HG03354 (cell line): Measurements from ENCODE around the gene ANKRD40.

ENCODE experiments used
- ATAC-seq: cut with Tn5 transposase; IDR thresholded peaks from one replicate; pipeline ENCODE4 v1.9.1; 2021; ENCODE audit warnings: mild to moderate bottlenecking; ENCODE audit not compliant: unreplicated experiment, poor library complexity, severe bottlenecking

The ANKRD40 gene

GRCh38 chr17:50675190-50675589 is 32.5 kb downstream of the ANKRD40 start:
- no peak for ATAC-seq

- ATAC-seq = no peak
Observed at GRCh38 chr17:50672831-50673551, 34.7 kb downstream of the ANKRD40 start.

- ATAC-seq = no peak
Observed at GRCh38 chr17:50672071-50672470, 35.6 kb downstream of the ANKRD40 start.

GRCh38 chr17:50668838-50669581 is 38.7 kb downstream of the ANKRD40 start:
- no peak for ATAC-seq

- ATAC-seq = no peak
Observed at GRCh38 chr17:50668025-50668837, 39.5 kb downstream of the ANKRD40 start.

- no peak for ATAC-seq
Observed at GRCh38 chr17:50667259-50668024, 40.3 kb downstream of the ANKRD40 start.

- no peak for ATAC-seq
Observed at GRCh38 chr17:50666316-50666715, 41.4 kb downstream of the ANKRD40 start.

- ATAC-seq = no peak
Observed at GRCh38 chr17:50665838-50666237, 41.9 kb downstream of the ANKRD40 start.

GRCh38 chr17:50664788-50665458 is 42.8 kb downstream of the ANKRD40 start:
- ATAC-seq = no peak

GRCh38 chr17:50663812-50664374 is 43.8 kb downstream of the ANKRD40 start:
- ATAC-seq = no peak

- no peak for ATAC-seq
Observed at GRCh38 chr17:50662632-50663225, 45.0 kb downstream of the ANKRD40 start.

- ATAC-seq = no peak
Observed at GRCh38 chr17:50661795-50662391, 45.8 kb downstream of the ANKRD40 start.

GRCh38 chr17:50661348-50661747 is 46.4 kb downstream of the ANKRD40 start:
- no peak for ATAC-seq

- ATAC-seq = no peak
Observed at GRCh38 chr17:50660887-50661345, 46.8 kb downstream of the ANKRD40 start.

GRCh38 chr17:50660042-50660886 is 47.5 kb downstream of the ANKRD40 start:
- ATAC-seq = no peak

- ATAC-seq = no peak
Observed at GRCh38 chr17:50659179-50659578, 48.5 kb downstream of the ANKRD40 start.

- no peak for ATAC-seq
Observed at GRCh38 chr17:50658616-50659015, 49.1 kb downstream of the ANKRD40 start.
